PC-3 (cell line): Measurements from ENCODE around the gene HERC3. TPM values are rescaled to one million over a fixed set of nuclear protein-coding genes. Genes with fewer than 3 reads are reported as not detected.
A peak's percentile ranks its signal among the peaks of the same experiment; 100 is the strongest.

Experiments used
- ATAC-seq: fragments of 200-7000 bp; cut with Tn5 transposase; 2 replicates; pipeline ENCODE4 v1.9.1; 2020; ENCODE audit warnings: mild to moderate bottlenecking, moderate library complexity
- BruUV-seq: library from RNA; stranded (reverse); fragments of 400-500 nt; replicated peaks from 2 replicates; lab custom pipeline; 2021; lab: Mats Ljungman, UMichigan
- CTCF ChIA-PET: fragments of 300-600 bp; sonication (Branson Sonifier 250); formaldehyde crosslinking; loops from one replicate; lab custom pipeline; 2022; ENCODE audit warnings: antibody characterized with exemption; lab: Charles Lee
- POLR2A ChIA-PET: fragments of 300-600 bp; sonication (Branson Sonifier 250); formaldehyde crosslinking; loops from one replicate; lab custom pipeline; 2022; ENCODE audit warnings: antibody characterized with exemption; ENCODE audit not compliant: unreplicated experiment; lab: Charles Lee
- DNase-seq: peaks from one replicate; pipeline ENCODE4 v3.0.0-alpha.2; 2015
- H2AFZ ChIP-seq: fragments of 300-600 bp; sonication (generic); 2 replicates; pipeline ENCODE4 v1.6.0; 2016; ENCODE audit warnings: antibody characterized with exemption, low read length
- H3F3A ChIP-seq: fragments of 300-600 bp; sonication (generic); one replicate; pipeline ENCODE4 v1.6.0; 2017; ENCODE audit warnings: antibody characterized with exemption, low read length, control low read depth, mild to moderate bottlenecking; ENCODE audit not compliant: unreplicated experiment
- H3K27ac ChIP-seq: fragments of 300-600 bp; sonication (generic); 2 replicates; pipeline ENCODE4 v1.5.1; 2016; ENCODE audit warnings: mild to moderate bottlenecking, low read length
- H3K27me3 ChIP-seq: fragments of 300-600 bp; sonication (generic); 2 replicates; pipeline ENCODE4 v1.6.1; 2016; ENCODE audit warnings: low read length, mixed read lengths
- H3K36me3 ChIP-seq: fragments of 300-600 bp; sonication (generic); 2 replicates; pipeline ENCODE4 v1.6.1; 2016; ENCODE audit warnings: low read depth, mixed run types, low read length, mixed read lengths
- H3K4me1 ChIP-seq: fragments of 300-600 bp; sonication (generic); 2 replicates; pipeline ENCODE4 v1.5.1; 2016; ENCODE audit warnings: low read length; ENCODE audit not compliant: insufficient read depth
- H3K4me2 ChIP-seq: fragments of 300-600 bp; sonication (generic); 2 replicates; pipeline ENCODE4 v1.6.0; 2016; ENCODE audit warnings: low read length
- H3K4me3 ChIP-seq: fragments of 300-600 bp; sonication (generic); 2 replicates; pipeline ENCODE4 v1.5.1; 2016; ENCODE audit warnings: mild to moderate bottlenecking, low read length, mixed read lengths
- H3K79me2 ChIP-seq: fragments of 300-600 bp; sonication (generic); 2 replicates; pipeline ENCODE4 v1.6.1; 2017; ENCODE audit warnings: low read length, mixed read lengths
- H3K9ac ChIP-seq: fragments of 300-600 bp; sonication (generic); 2 replicates; pipeline ENCODE4 v1.6.0; 2016; ENCODE audit warnings: mild to moderate bottlenecking, low read length
- H3K9me2 ChIP-seq: fragments of 300-600 bp; sonication (generic); replicated peaks from 2 replicates; pipeline ENCODE4 v1.6.1; 2016; ENCODE audit warnings: mixed run types, low read length, mixed read lengths
- H3K9me3 ChIP-seq: fragments of 300-600 bp; sonication (generic); 2 replicates; pipeline ENCODE4 v1.6.1; 2016; ENCODE audit warnings: low read length, mixed read lengths
- H4K20me1 ChIP-seq: fragments of 300-600 bp; sonication (generic); 2 replicates; pipeline ENCODE4 v1.6.1; 2016; ENCODE audit warnings: low read length, mixed read lengths
- EZH2 ChIP-seq: fragments of 300-600 bp; sonication (generic); IDR thresholded peaks from one replicate; pipeline ENCODE4 v1.6.1; 2017; ENCODE audit warnings: antibody characterized with exemption, mild to moderate bottlenecking, low read length; ENCODE audit not compliant: unreplicated experiment
- EZH2phosphoT487 ChIP-seq: fragments of 300-600 bp; sonication (generic); IDR thresholded peaks from 2 replicates; pipeline ENCODE4 v1.6.1; 2018; ENCODE audit warnings: mild to moderate bottlenecking, antibody characterized with exemption, low read length, borderline replicate concordance
- intact Hi-C: fragments of 100-400 bp; cut with micrococcal nuclease; formaldehyde crosslinking; loops from 2 replicates; pipeline ENCODE4 v1.9.0; 2023
- total RNA-seq: library from RNA; depleted of rRNA; stranded (reverse); fragments of >200 nt; gene quantifications from 2 replicates; pipeline ENCODE4 v1.2.3, GENCODE V29; 2014
- TF ChIP-seq, protein P1 (sequence below): fragments of 300-600 bp; sonication (generic); conservative IDR thresholded peaks from 2 replicates; pipeline ENCODE4 v1.5.1; 2017; ENCODE audit warnings: antibody characterized with exemption, low read depth, mild to moderate bottlenecking, low read length

HERC3 gene
- total RNA-seq, 1 experiment from 2014 or later: 5.2 TPM

GRCh38 chr4:88573995-88574394 lies 18.3 kb upstream of the HERC3 start:
- Histone ChIP-seq H3K4me1 (no peaks in the 10 kb centered on the region), H3K36me3 (no peaks in the 10 kb centered on the region), H3K9me2 (no peaks in the 10 kb centered on the region), H3K9ac (no peak overlapping the region), H3K27me3 (no peaks in the 10 kb centered on the region), H2AFZ (no peak overlapping the region), H3K4me3 (no peak overlapping the region), H3K79me2 (no peaks in the 10 kb centered on the region), H3K9me3 (no peaks in the 10 kb centered on the region), H3K4me2 (no peak overlapping the region), H3K27ac (no peak overlapping the region), H3F3A (no peaks in the 10 kb centered on the region), H4K20me1 (no peaks in the 10 kb centered on the region)
- intact Hi-C loops: no loop called here
- ChIA-PET CTCF (interaction anchor here (1.0 kb wide), 1 partner anchor 85 kb away, joined by 3 read pairs; no protein-coding TSS in a partner anchor), POLR2A (no interaction called here)
- DNase-seq (peak; percentile 16), ATAC-seq (no peak)
- TF ChIP-seq, protein P1, sequence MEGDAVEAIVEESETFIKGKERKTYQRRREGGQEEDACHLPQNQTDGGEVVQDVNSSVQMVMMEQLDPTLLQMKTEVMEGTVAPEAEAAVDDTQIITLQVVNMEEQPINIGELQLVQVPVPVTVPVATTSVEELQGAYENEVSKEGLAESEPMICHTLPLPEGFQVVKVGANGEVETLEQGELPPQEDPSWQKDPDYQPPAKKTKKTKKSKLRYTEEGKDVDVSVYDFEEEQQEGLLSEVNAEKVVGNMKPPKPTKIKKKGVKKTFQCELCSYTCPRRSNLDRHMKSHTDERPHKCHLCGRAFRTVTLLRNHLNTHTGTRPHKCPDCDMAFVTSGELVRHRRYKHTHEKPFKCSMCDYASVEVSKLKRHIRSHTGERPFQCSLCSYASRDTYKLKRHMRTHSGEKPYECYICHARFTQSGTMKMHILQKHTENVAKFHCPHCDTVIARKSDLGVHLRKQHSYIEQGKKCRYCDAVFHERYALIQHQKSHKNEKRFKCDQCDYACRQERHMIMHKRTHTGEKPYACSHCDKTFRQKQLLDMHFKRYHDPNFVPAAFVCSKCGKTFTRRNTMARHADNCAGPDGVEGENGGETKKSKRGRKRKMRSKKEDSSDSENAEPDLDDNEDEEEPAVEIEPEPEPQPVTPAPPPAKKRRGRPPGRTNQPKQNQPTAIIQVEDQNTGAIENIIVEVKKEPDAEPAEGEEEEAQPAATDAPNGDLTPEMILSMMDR: 0 out of 2 replicates have a peak, but pooled peaks have one; percentile 24
- no peak for TF ChIP-seq EZH2
- no peak for TF ChIP-seq EZH2phosphoT487
- no TSS peak for BruUV-seq

GRCh38 chr4:88575186-88575585 lies 17.1 kb upstream of the HERC3 start:
- H3K9me3 ChIP-seq: no peaks in the 10 kb centered on the region
- no peak overlapping the region for H2AFZ ChIP-seq
- no peak overlapping the region for H3K9ac ChIP-seq
- H3K4me3 ChIP-seq: no peak overlapping the region
- H3K27ac ChIP-seq: no peak overlapping the region
- no peaks in the 10 kb centered on the region for H3K36me3 ChIP-seq
- no peaks in the 10 kb centered on the region for H4K20me1 ChIP-seq
- ATAC-seq (no peak), DNase-seq (no peak)
- CTCF ChIA-PET: no interaction called here
- H3K4me1 ChIP-seq: no peaks in the 10 kb centered on the region
- no peaks in the 10 kb centered on the region for H3K9me2 ChIP-seq
- TF ChIP-seq, protein P1: no peak
- no peak for TF ChIP-seq EZH2phosphoT487
- TF ChIP-seq EZH2: no peak
- intact Hi-C loops: no loop called here
- POLR2A ChIA-PET: no interaction called here
- H3F3A ChIP-seq: no peaks in the 10 kb centered on the region
- H3K79me2 ChIP-seq: no peaks in the 10 kb centered on the region
- H3K4me2 ChIP-seq: no peak overlapping the region
- no peaks in the 10 kb centered on the region for H3K27me3 ChIP-seq
- BruUV-seq: no TSS peak

GRCh38 chr4:88582493-88582892 lies 9.8 kb upstream of the HERC3 start:
- Histone ChIP-seq H3K79me2 (no peaks in the 10 kb centered on the region), H3K4me1 (peaks cover 7% of the 10 kb centered on the region), H3K4me2 (no peak overlapping the region), H4K20me1 (no peaks in the 10 kb centered on the region), H3K9me2 (no peaks in the 10 kb centered on the region), H2AFZ (no peak overlapping the region), H3K4me3 (no peak overlapping the region), H3K9ac (no peak overlapping the region), H3F3A (no peaks in the 10 kb centered on the region), H3K27ac (no peak overlapping the region), H3K9me3 (no peaks in the 10 kb centered on the region), H3K27me3 (no peaks in the 10 kb centered on the region), H3K36me3 (no peaks in the 10 kb centered on the region)
- ATAC-seq: no peak
- BruUV-seq: no TSS peak
- intact Hi-C loops: no loop called here
- no peak for DNase-seq
- CTCF ChIA-PET: no interaction called here
- POLR2A ChIA-PET: no interaction called here
- TF ChIP-seq EZH2phosphoT487: no peak
- TF ChIP-seq, protein P1: no peak
- no peak for TF ChIP-seq EZH2
